Retinal pigment epithelial cell (primary cell): ENCODE data around the gene LRTM2.

Source experiments
- DNase-seq: peaks from one replicate; pipeline ENCODE4 v3.0.0-alpha.2; 2010; ENCODE audit warnings: low read depth
- H3K4me3 ChIP-seq: 2 replicates; pipeline ENCODE4 v1.5.1; 2011; ENCODE audit warnings: mild to moderate bottlenecking, low read length, control low read depth, moderate library complexity
- TF ChIP-seq, protein P1 (sequence below): conservative IDR thresholded peaks from 2 replicates; pipeline ENCODE4 v1.5.1; 2011; ENCODE audit warnings: low read depth, low read length, control low read depth, inconsistent platforms

The LRTM2 gene

DNA sequence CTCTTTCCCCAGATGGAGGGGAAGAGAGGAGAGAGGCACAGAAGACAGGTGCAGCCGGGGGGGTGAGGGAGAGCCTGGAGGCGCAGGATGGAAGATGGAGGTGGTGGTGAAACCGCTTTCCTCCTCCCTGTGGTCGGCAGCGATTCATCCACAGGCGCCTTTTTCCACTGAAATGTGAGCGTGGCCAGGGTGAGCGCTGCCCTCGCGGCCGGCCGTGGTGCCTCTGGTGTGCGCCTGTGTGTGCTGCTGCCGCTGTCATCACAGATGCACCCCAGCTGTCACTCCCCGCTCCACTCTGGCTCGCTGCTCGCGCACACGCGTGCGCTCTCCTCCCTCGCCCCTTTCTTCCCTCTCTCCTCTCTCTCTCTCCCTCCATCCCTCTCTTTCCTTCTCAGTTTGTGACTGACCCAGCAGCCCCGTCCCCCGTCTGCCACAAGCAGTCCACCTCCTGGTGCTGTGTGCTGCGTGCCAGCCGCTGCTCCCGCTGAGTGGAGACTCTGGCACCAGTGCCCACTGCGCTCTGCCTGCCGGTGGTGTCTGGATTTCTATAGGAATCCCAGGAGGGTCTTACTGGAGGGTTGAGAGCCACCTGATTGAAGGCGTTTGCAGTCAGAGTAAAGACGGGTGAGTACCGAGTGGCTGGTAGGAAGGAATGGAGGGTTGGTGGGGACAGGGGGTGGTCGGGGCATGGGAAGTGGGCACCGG lies at the start of gene LRTM2:
Gene LRTM2 (plus strand): TSS at position 375 of the 705 bp plus-strand sequence. CDS start 7,584 bp downstream, outside the sequence.
- TF ChIP-seq, protein P1, sequence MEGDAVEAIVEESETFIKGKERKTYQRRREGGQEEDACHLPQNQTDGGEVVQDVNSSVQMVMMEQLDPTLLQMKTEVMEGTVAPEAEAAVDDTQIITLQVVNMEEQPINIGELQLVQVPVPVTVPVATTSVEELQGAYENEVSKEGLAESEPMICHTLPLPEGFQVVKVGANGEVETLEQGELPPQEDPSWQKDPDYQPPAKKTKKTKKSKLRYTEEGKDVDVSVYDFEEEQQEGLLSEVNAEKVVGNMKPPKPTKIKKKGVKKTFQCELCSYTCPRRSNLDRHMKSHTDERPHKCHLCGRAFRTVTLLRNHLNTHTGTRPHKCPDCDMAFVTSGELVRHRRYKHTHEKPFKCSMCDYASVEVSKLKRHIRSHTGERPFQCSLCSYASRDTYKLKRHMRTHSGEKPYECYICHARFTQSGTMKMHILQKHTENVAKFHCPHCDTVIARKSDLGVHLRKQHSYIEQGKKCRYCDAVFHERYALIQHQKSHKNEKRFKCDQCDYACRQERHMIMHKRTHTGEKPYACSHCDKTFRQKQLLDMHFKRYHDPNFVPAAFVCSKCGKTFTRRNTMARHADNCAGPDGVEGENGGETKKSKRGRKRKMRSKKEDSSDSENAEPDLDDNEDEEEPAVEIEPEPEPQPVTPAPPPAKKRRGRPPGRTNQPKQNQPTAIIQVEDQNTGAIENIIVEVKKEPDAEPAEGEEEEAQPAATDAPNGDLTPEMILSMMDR, result no peak
- no peak within 1 kb of the TSS for H3K4me3 ChIP-seq
- no peak for DNase-seq

DNA sequence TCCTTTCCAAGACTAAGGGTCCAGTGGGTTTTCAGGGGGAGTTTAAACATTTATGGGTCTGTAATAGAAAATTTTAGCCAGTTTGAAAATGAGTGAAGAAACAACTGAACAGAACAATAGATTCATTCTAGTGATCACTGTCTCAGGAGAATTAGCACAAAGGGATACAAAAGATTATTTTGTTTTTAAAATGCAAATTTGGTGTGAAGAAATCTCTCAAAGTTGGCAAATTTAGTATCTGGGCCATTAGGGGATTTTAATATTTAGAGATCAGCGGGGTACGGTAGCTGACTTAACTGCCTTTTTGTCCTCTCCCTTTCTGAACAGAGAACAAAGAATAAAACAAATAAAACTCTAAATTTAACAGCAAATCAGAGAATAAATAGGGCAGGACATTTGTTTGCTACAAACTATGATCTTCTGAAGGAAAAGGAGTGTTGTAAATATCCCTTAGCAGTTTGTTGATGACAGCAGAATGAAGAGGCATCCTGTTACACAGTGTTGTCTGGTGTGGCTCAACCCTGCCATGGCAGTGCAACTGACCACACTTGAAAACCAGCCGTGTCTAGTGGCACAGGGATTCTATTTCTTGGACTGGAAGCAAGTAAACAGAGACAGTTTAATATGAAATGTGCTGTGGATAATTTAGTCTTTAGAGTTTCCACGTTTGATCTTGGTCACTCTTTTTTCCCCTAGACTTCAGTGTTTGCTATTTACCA lies 46.3 kb upstream of the LRTM2 start:
- TF ChIP-seq, protein P1, result no peak
- no peak for DNase-seq
- H3K4me3 ChIP-seq, result no peak overlapping the region

DNA sequence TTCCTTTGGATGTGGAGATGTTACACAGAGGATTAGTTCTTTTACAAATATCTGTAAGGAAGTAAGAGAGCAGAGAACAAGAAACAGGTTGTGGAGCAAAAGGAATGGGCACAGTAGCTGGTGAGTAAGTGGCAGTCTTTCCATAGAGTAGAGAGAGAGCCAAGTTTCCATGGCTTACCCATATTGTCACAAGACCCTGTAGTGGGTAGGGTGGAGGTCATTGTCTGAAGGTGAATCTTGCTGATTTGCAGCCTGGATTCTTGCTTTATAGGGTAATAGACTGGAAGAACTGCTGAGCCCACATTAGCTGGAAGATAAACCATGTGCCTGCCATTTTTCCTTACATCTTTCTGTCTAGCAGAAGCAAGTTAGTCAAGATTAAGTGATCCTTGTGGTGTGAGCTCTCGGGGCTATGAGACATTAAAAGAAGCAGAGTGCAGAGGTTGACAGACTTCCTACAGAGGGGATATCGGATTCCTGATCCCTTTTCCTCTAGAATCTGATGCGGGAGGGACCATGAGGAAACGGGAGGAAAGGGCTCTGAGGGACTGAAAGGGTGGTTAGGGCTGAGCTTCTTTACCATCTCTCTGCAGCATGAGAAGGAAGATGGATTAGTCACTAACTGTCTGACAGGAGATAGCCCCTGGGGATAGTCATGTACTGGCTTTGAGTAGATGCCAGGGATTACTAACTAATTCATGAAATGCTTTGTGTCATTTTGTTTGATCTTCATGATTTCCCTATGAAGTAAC lies 44.0 kb upstream of the LRTM2 start:
- TF ChIP-seq, protein P1, result no peak
- no peak for DNase-seq
- H3K4me3 ChIP-seq, result no peak overlapping the region

DNA sequence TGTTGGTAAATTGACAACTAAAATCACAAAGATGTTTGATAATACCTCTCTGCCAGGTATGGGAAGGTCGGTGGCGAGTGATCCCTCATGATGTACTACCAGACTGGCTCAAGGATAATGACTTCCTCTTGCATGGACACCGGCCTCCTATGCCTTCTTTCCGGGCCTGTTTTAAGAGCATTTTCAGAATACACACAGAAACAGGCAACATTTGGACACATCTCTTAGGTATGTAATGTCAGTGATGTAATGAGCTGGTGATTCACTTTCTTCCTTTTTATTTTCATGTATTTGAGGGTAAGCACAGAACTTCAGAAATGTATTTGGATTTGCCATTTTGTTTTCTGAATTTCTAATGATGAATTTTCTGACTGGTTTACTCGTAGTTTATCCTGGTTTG lies 42.6 kb upstream of the LRTM2 start:
- no peak for DNase-seq
- TF ChIP-seq, protein P1, result no peak
- H3K4me3 ChIP-seq, result no peak overlapping the region

DNA sequence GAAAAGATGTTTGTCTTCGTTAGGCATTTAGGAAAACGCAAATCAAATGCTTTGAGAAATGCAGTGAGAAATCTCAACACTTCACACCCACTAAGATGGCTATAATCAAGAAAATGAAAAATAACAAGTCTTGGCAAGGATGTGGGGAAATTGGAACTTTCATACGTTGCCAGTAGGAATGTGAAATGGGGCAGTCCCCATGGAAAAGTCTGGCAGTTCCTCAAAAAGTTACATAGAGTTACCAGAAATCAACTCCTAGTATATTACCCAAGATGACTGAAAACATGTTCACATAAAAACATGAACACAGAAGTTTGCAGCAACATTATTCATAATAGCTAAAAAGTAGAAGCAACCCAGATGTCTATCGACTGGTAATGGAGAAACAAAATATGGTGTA lies 41.5 kb upstream of the LRTM2 start:
- DNase-seq, result no peak
- no peak overlapping the region for H3K4me3 ChIP-seq
- TF ChIP-seq, protein P1, result no peak

DNA sequence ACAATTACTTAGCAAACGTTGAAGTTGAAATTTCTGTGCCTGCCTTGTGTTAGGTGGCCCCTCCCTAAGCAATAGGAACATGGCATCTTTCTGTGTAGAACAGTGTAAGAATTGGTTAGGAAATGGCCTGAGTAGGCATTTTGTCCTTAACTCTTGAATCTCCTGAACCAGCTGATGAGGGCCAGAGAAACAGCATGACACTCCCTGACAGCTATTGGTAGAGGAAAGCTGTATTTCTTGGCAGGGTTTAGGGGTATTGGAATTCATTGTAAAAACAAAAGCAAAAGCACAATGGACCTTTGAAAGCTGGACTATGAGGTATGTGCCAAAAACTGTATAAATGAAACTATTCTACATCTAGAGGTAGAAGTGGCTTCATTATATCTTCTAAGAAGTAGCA lies 40.6 kb upstream of the LRTM2 start:
- no peak overlapping the region for H3K4me3 ChIP-seq
- TF ChIP-seq, protein P1, result no peak
- no peak for DNase-seq

DNA sequence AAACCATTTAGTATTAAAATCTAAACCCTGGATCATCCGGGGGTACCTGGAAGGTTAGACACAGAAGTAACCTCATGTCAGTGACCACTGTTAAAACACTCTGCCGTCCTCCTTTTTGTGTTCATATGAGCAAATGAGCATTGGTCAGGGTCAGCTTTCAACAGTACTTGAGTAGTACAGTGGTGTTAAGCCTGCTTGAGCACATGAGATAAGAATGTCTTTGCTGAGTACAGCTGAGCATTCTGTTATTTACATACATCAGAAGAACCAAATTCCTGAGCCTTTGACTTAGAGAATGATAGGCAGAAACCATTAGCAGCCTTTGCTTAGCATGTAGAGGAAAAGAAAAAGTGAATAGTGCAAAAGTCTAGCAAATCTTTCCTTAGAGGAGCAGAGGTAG lies 38.6 kb upstream of the LRTM2 start:
- no peak overlapping the region for H3K4me3 ChIP-seq
- TF ChIP-seq, protein P1, result no peak
- DNase-seq, result peak; percentile 48
